GM19397 (cell line): ENCODE measurements around the gene NEDD8.
"Not testable (repeated sequence)": the region's sequence is repeated elsewhere in the genome, so short reads cannot be mapped to it uniquely, and the experiment has no call there.

Experiments used
- ATAC-seq: cut with Tn5 transposase; IDR thresholded peaks from one replicate; pipeline ENCODE4 v1.9.1; 2021; ENCODE audit warnings: mild to moderate bottlenecking, moderate library complexity; ENCODE audit not compliant: unreplicated experiment

The NEDD8 gene

GRCh38 chr14:24228902-24229301 is 3.3 kb downstream of the NEDD8 start:
- ATAC-seq, result no peak

GRCh38 chr14:24226473-24226872 is 5.7 kb downstream of the NEDD8 start:
- ATAC-seq, result no peak

- ATAC-seq, result no peak
Measured at GRCh38 chr14:24224618-24225071, 7.5 kb downstream of the NEDD8 start.

- not testable (repeated sequence) for ATAC-seq
Measured at GRCh38 chr14:24222987-24223386, 9.2 kb downstream of the NEDD8 start.

GRCh38 chr14:24219521-24219920 is 12.6 kb downstream of the NEDD8 start:
- ATAC-seq, result no peak

- ATAC-seq, result no peak
Measured at GRCh38 chr14:24219080-24219479, 13.1 kb downstream of the NEDD8 start.

GRCh38 chr14:24216876-24217275 is 15.3 kb downstream of the NEDD8 start:
- ATAC-seq, result not testable (repeated sequence)

GRCh38 chr14:24216345-24216699 is 15.8 kb downstream of the NEDD8 start:
- ATAC-seq, result no peak

- peak; percentile 69 for ATAC-seq
Measured at GRCh38 chr14:24215495-24216344, 16.4 kb downstream of the NEDD8 start, which contains the start of gene MDP1. Gene MDP1 (minus strand): TSS chr14:24216066. CDS start chr14:24215955, 111 bp downstream.

GRCh38 chr14:24213866-24214662 is 18.1 kb downstream of the NEDD8 start:
- no peak for ATAC-seq

- peak; percentile 77 for ATAC-seq
Measured at GRCh38 chr14:24212924-24213865, 19.0 kb downstream of the NEDD8 start, which contains the start of gene CHMP4A. Gene CHMP4A (minus strand): TSS chr14:24213488. CDS start chr14:24213439, 49 bp downstream.

GRCh38 chr14:24211311-24211710 is 20.9 kb downstream of the NEDD8 start:
- ATAC-seq, result no peak

- no peak for ATAC-seq
Measured at GRCh38 chr14:24207625-24208024, 24.5 kb downstream of the NEDD8 start.

GRCh38 chr14:24207104-24207551 is 25.0 kb downstream of the NEDD8 start:
- no peak for ATAC-seq

GRCh38 chr14:24206260-24207103 is 25.7 kb downstream of the NEDD8 start:
- no peak for ATAC-seq

- no peak for ATAC-seq
Measured at GRCh38 chr14:24204163-24205146, 27.7 kb downstream of the NEDD8 start.

GRCh38 chr14:24203249-24203886 is 28.8 kb downstream of the NEDD8 start:
- ATAC-seq, result not testable (repeated sequence)

- not testable (repeated sequence) for ATAC-seq
Measured at GRCh38 chr14:24202538-24202937, 29.6 kb downstream of the NEDD8 start.
